Activated T-cell treated with anti-CD3 and anti-CD28 coated beads, Interleukin-2, amount 50 U/mL, for 24 hours (primary cell): ENCODE data around the gene METTL13.

Experiments used
- DNase-seq: peaks from one replicate; pipeline ENCODE4 v3.0.0-alpha.2; 2020
- H3K27ac Mint-ChIP-seq: 2 replicates; pipeline ENCODE4 v1.8.0; 2020; ENCODE audit warnings: mild to moderate bottlenecking, mixed read lengths
- H3K27me3 Mint-ChIP-seq: 2 replicates; pipeline ENCODE4 v1.8.0; 2020; ENCODE audit warnings: mixed read lengths
- H3K36me3 Mint-ChIP-seq: 2 replicates; pipeline ENCODE4 v1.8.0; 2020; ENCODE audit warnings: low read depth, mixed read lengths
- H3K4me1 Mint-ChIP-seq: 2 replicates; pipeline ENCODE4 v1.8.0; 2020; ENCODE audit warnings: low read depth, mixed read lengths
- H3K4me3 Mint-ChIP-seq: 2 replicates; pipeline ENCODE4 v1.8.0; 2020; ENCODE audit warnings: mild to moderate bottlenecking, moderate library complexity, mixed read lengths
- H3K9me3 Mint-ChIP-seq: 2 replicates; pipeline ENCODE4 v1.8.0; 2020; ENCODE audit warnings: mixed read lengths

Gene METTL13

GRCh38 chr1:171753685-171754352 is 27.6 kb upstream of the METTL13 start:
- no peak overlapping the region for H3K4me3 Mint-ChIP-seq
- H3K9me3 Mint-ChIP-seq = no peaks in the 10 kb centered on the region
- H3K27me3 Mint-ChIP-seq = no peaks in the 10 kb centered on the region
- no peak for DNase-seq
- peaks cover 6% of the 10 kb centered on the region for H3K4me1 Mint-ChIP-seq
- H3K27ac Mint-ChIP-seq = no peak overlapping the region
- H3K36me3 Mint-ChIP-seq = no peaks in the 10 kb centered on the region

GRCh38 chr1:171754353-171754705 is 27.1 kb upstream of the METTL13 start:
- no peak for DNase-seq
- no peaks in the 10 kb centered on the region for H3K27me3 Mint-ChIP-seq
- no peak overlapping the region for H3K27ac Mint-ChIP-seq

GRCh38 chr1:171754971-171755370 is 26.5 kb upstream of the METTL13 start:
- H3K4me3 Mint-ChIP-seq = no peak overlapping the region
- H3K27ac Mint-ChIP-seq = no peak overlapping the region
- no peak for DNase-seq
- H3K4me1 Mint-ChIP-seq = peaks cover 6% of the 10 kb centered on the region
- H3K36me3 Mint-ChIP-seq = no peaks in the 10 kb centered on the region
- H3K27me3 Mint-ChIP-seq = no peaks in the 10 kb centered on the region
- H3K9me3 Mint-ChIP-seq = no peaks in the 10 kb centered on the region

More at GRCh38 chr1:171754353-171754705, 27.1 kb upstream of the METTL13 start:
- no peaks in the 10 kb centered on the region for H3K36me3 Mint-ChIP-seq
- no peak overlapping the region for H3K4me3 Mint-ChIP-seq
- no peaks in the 10 kb centered on the region for H3K9me3 Mint-ChIP-seq
- peaks cover 6% of the 10 kb centered on the region for H3K4me1 Mint-ChIP-seq

GRCh38 chr1:171756856-171757255 is 24.6 kb upstream of the METTL13 start:
- H3K9me3 Mint-ChIP-seq = no peaks in the 10 kb centered on the region
- H3K27me3 Mint-ChIP-seq = no peaks in the 10 kb centered on the region
- no peaks in the 10 kb centered on the region for H3K4me1 Mint-ChIP-seq
- H3K27ac Mint-ChIP-seq = no peak overlapping the region
- no peaks in the 10 kb centered on the region for H3K36me3 Mint-ChIP-seq
- no peak for DNase-seq
- no peak overlapping the region for H3K4me3 Mint-ChIP-seq

- Mint-ChIP-seq H3K4me1 (no peaks in the 10 kb centered on the region), H3K27ac (no peak overlapping the region), H3K9me3 (no peaks in the 10 kb centered on the region), H3K4me3 (no peak overlapping the region), H3K36me3 (no peaks in the 10 kb centered on the region), H3K27me3 (no peaks in the 10 kb centered on the region)
- no peak for DNase-seq
These were observed 23.4 kb upstream of the METTL13 start for GRCh38 chr1:171758011-171758410.

- H3K27ac Mint-ChIP-seq = no peak overlapping the region
These were observed 19.3 kb upstream of the METTL13 start for GRCh38 chr1:171762143-171762563.

GRCh38 chr1:171763764-171764163 is 17.7 kb upstream of the METTL13 start:
- Mint-ChIP-seq H3K4me1 (no peaks in the 10 kb centered on the region), H3K4me3 (no peak overlapping the region), H3K9me3 (no peaks in the 10 kb centered on the region), H3K36me3 (no peaks in the 10 kb centered on the region), H3K27me3 (peaks cover 4% of the 10 kb centered on the region), H3K27ac (no peak overlapping the region)
- no peak for DNase-seq

More at GRCh38 chr1:171762143-171762563, 19.3 kb upstream of the METTL13 start:
- H3K27me3 Mint-ChIP-seq = peaks cover 4% of the 10 kb centered on the region
- no peaks in the 10 kb centered on the region for H3K36me3 Mint-ChIP-seq
- DNase-seq = no peak
- H3K4me1 Mint-ChIP-seq = no peaks in the 10 kb centered on the region
- H3K4me3 Mint-ChIP-seq = no peak overlapping the region
- no peaks in the 10 kb centered on the region for H3K9me3 Mint-ChIP-seq

- H3K36me3 Mint-ChIP-seq = no peaks in the 10 kb centered on the region
- no peak for DNase-seq
- H3K4me1 Mint-ChIP-seq = no peaks in the 10 kb centered on the region
- no peak overlapping the region for H3K4me3 Mint-ChIP-seq
- no peak overlapping the region for H3K27ac Mint-ChIP-seq
- peaks cover 11% of the 10 kb centered on the region for H3K27me3 Mint-ChIP-seq
- no peaks in the 10 kb centered on the region for H3K9me3 Mint-ChIP-seq
These were observed 12.3 kb upstream of the METTL13 start for GRCh38 chr1:171769171-171769570.

GRCh38 chr1:171769754-171770153 is 11.7 kb upstream of the METTL13 start:
- no peak overlapping the region for H3K4me3 Mint-ChIP-seq
- H3K9me3 Mint-ChIP-seq = no peaks in the 10 kb centered on the region
- H3K27me3 Mint-ChIP-seq = peaks cover 11% of the 10 kb centered on the region
- DNase-seq = no peak
- no peak overlapping the region for H3K27ac Mint-ChIP-seq
- no peaks in the 10 kb centered on the region for H3K36me3 Mint-ChIP-seq
- H3K4me1 Mint-ChIP-seq = no peaks in the 10 kb centered on the region

- H3K4me1 Mint-ChIP-seq = no peaks in the 10 kb centered on the region
- peaks cover 11% of the 10 kb centered on the region for H3K27me3 Mint-ChIP-seq
- H3K27ac Mint-ChIP-seq = no peak overlapping the region
- no peak for DNase-seq
- no peak overlapping the region for H3K4me3 Mint-ChIP-seq
- H3K9me3 Mint-ChIP-seq = no peaks in the 10 kb centered on the region
- no peaks in the 10 kb centered on the region for H3K36me3 Mint-ChIP-seq
These were observed 9.1 kb upstream of the METTL13 start for GRCh38 chr1:171772312-171772711.

GRCh38 chr1:171780583-171781175 is 781 bp upstream of the METTL13 start:
- Mint-ChIP-seq H3K36me3 (peaks cover 43% of the 10 kb centered on the region), H3K4me1 (peaks cover 45% of the 10 kb centered on the region), H3K4me3 (peak overlapping the region; percentile 95), H3K27ac (peak overlapping the region; percentile 98), H3K9me3 (no peaks in the 10 kb centered on the region), H3K27me3 (no peaks in the 10 kb centered on the region)
- no peak for DNase-seq

- Mint-ChIP-seq H3K36me3 (peaks cover 75% of the 10 kb centered on the region), H3K4me3 (peak overlapping the region; percentile 95), H3K9me3 (no peaks in the 10 kb centered on the region), H3K27me3 (no peaks in the 10 kb centered on the region), H3K27ac (peak overlapping the region; percentile 64), H3K4me1 (peaks cover 76% of the 10 kb centered on the region)
- DNase-seq = no peak
These were observed 2.5 kb downstream of the METTL13 start for GRCh38 chr1:171783816-171784530.

GRCh38 chr1:171784784-171785183 is 3.3 kb downstream of the METTL13 start:
- no peak for DNase-seq
- peaks cover 83% of the 10 kb centered on the region for H3K36me3 Mint-ChIP-seq
- peaks cover 79% of the 10 kb centered on the region for H3K4me1 Mint-ChIP-seq
- H3K27ac Mint-ChIP-seq = peak overlapping the region; percentile 63
- no peaks in the 10 kb centered on the region for H3K27me3 Mint-ChIP-seq
- no peaks in the 10 kb centered on the region for H3K9me3 Mint-ChIP-seq
- peak overlapping the region; percentile 95 for H3K4me3 Mint-ChIP-seq

GRCh38 chr1:171785766-171786165 is 4.3 kb downstream of the METTL13 start:
- Mint-ChIP-seq H3K4me3 (no peak overlapping the region), H3K9me3 (no peaks in the 10 kb centered on the region), H3K27me3 (no peaks in the 10 kb centered on the region), H3K4me1 (peaks cover 77% of the 10 kb centered on the region), H3K27ac (peak overlapping the region; percentile 63), H3K36me3 (peaks cover 93% of the 10 kb centered on the region)
- DNase-seq = no peak

GRCh38 chr1:171786534-171786933 is 5.1 kb downstream of the METTL13 start:
- no peak overlapping the region for H3K4me3 Mint-ChIP-seq
- H3K27me3 Mint-ChIP-seq = no peaks in the 10 kb centered on the region
- DNase-seq = no peak
- H3K9me3 Mint-ChIP-seq = no peaks in the 10 kb centered on the region
- peaks cover 72% of the 10 kb centered on the region for H3K4me1 Mint-ChIP-seq
- peaks cover 99% of the 10 kb centered on the region for H3K36me3 Mint-ChIP-seq
- peak overlapping the region; percentile 85 for H3K27ac Mint-ChIP-seq
